ENCODE results near the gene KLHL35.
"Not testable (repeated sequence)": the region's sequence is repeated elsewhere in the genome, so short reads cannot be mapped to it uniquely, and the experiment has no call there.

KLHL35 gene

DNA sequence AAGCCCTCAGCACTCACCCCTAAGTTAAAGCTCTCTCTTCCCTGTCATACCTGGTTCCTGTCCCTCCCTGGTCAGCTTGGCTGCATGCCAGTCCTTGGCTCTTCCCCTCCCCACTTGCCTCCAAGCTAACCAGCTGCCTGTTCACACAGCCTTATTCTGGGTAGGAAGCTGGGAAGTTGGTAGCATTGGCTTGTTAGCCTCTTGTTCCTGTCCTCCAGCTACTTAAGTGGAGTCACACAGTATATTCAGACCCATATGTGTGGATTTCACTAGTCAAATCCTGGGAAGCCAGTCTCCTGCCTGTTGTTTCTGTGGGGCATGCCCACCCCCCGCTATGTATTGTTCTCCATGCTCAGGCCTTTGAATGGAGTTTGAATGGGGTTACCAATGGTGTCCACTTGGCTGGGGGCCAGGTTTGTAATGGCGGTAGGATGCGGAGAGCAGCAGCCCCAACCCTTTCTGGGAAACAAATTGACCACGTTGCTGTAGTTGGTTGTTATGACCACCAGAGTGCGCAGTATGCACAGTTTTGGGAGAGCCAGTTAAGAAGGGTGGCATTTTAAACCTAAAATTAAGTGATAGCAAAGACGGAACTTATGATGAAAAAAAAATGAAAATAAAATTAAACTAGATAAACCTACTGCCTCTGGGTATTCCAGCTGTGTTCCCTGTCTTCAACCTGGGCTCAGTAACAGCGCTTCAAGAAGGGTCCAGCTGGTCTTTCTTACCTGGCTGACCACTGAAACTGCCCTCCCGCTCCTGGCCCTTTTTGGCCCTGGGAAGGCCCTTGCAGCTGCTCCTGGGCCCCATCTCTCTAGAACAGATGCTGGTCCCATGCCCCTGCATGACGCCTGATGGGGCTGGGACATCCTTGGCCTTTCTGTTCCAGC is 44.4 kb downstream of the KLHL35 start:
- peak; percentile 47 for DNase-seq (ENCODE audit: low read depth)

DNA sequence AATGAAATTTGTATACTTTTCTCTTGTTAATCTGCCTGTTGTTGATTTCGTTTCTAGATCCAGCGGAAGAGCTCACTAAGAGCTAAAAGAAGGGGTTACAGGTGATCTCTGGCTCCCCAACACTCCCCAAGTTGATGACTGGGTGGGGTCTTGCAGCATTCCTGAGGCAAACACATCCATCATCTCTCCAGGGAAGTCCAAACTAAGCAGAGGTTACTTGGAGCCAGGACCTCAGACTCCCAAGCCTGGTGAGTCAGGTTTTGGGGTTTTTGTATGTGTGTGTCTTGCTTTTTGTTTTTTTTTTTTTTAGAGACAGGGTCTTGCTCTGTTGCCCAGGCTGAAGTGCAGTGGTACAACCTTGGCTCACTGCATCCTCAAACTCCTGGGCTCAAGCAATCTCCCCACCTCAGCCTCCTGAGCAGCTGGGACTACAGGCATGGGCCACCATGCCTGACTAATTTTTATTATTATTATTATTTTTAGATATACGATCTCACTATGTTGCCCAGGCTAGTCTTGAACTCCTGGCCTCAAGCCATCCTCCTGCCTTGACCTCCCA is 45.2 kb downstream of the KLHL35 start:
- DNase-seq (ENCODE audit: low read depth), result no peak

DNA sequence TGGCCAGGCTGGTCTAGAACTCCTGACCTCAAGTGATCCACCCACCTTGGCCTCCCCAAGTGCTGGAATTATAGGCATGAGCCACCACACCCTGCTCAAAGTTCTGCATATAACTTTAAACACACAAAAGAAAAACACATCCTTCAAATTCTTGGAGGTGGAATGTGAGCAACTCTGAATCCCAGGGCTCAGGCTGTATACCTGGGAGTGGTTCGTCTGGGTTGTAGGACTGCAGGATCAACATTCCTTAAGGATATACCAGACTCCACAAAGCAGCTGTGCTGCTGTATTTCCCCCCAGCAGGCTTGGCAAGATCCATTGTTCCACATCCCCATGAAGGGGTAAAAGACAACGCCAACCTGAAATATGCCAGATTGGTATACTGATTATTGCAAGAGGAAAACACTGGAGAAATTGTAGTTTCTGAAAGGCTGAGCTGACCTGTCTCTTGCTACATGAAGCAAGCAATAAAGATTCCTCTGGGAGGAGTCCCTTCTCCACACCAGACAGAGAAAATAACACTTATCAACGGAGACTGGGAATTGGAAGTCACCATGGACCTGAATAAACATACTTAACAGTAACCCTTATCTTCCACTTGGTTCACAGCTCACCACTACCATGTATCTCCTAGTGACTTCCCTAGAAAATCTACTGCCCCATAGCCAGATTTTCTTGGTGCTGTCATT is 45.9 kb downstream of the KLHL35 start:
- no peak for DNase-seq (ENCODE audit: low read depth)

DNA sequence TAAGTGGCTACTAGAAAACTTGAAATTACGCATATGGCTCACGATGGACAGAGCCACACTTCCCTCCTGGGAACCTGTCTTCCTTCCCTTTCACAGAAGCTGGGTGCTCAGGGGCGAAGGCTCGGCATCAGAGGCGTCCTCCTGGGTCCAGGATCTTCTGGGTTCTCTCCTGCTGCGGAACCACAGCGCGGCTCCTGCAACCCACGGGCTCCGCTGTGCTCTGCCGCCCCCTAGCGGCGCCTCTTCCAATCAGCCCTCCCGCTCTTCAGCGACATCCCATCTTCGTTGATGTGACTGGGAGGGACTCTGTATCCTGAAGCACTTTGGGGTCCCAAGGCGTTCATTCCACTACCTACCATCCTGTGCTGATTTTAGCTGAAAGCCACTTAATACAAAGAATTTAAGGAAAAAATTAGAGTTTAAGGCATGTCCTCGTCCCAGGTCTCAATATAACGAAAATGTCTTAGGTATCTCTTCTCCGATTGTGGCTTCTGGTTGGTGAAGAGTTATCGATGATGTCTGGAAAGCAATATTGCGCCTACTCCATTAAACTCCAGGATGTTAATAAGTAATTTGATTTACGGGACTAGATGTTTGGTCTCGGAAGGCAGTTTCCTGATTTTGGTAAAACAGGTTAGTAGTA is 48.4 kb downstream of the KLHL35 start:
- no peak for DNase-seq (ENCODE audit: low read depth)

DNA sequence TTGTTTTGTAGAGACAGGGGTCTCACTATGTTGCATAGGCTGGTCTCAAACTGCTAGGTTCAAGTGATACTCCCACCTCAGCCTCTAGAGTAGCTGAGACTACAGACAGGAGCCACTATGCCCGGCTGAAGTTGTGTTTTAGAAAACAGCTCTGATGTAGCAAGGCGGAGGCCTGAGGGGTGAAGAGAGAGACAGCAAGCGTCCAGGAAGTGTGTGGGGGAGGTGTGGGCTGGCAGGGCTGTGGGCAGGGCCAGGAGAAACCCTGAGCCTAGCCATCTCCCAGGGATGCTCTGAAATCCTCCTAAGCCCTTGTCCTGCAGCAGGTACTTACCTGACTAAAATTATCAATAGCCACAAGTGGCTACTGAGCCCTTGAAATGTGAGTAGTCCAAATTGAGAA is 49.8 kb downstream of the KLHL35 start:
- no peak for DNase-seq (ENCODE audit: low read depth)

DNA sequence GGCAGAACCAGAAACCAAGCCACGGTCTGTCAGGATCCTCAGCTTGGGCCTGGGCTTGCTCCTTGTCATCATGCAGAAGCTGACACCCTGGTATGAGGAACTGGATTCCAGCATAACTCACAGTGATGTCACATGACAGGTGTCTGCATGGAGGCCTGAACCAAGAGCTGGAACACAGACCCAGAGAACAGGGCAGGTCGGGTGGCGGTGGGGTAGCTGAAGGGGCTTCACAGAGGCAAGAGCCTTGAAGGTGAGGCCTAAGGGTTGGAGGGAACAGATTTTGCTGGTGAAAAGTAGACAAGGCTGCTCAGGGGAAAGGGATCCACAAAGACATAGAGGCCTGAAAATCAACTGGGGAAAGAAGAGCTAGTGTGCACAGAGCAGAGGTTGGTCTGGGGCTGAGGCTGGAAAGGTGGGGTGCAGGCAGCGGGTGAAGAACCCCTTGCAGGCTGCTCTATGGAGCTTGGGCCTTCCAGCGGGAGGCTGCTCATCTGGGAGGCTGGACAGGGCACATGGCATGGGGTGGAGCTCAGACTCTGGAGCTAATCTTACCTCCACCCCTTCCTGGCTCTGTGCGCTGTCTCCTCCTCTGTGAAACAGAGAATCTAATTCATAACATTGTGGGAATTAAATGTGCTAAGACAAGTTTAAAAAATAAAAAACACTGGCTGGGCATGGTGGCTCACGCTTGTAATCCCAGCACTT is 52.1 kb downstream of the KLHL35 start:
- DNase-seq (ENCODE audit: low read depth), result no peak

DNA sequence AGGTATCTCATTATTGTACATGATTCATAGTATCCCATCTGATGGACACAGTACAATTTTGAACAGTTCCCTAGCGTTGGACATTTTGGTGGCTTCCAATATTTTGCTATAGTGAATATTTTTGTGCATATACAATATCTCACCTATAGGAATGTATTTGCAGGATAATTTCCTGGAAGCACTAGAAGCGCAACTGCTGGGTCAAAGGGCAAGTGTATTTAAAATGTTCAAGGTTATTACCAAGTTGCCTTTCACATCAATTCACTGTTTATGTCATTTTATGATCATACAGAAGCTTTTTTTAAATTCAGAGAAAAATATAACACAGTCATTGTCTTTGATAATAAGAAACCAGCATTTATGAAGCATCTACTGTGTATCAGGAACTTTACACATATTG is 52.8 kb downstream of the KLHL35 start:
- DNase-seq (ENCODE audit: low read depth), result no peak

DNA sequence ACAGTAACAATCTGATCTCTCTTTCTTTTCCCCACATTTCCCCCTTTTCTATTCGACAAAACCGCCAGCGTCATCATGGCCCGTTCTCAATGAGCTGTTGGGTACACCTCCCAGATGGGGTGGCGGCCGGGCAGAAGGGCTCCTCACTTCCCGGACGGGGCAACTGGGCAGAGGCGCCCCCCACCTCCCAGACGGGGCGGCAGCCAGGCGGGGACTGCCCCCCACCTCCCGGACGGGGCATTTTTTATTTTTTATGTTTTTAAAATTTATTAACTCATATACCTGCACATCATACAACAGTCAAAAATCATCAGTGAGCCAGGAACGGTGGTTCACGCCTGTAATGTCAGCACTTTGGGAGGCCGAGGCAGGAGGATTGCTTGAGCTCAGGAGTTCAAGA is 54.2 kb downstream of the KLHL35 start:
- not testable (repeated sequence) for DNase-seq (ENCODE audit: low read depth)

DNA sequence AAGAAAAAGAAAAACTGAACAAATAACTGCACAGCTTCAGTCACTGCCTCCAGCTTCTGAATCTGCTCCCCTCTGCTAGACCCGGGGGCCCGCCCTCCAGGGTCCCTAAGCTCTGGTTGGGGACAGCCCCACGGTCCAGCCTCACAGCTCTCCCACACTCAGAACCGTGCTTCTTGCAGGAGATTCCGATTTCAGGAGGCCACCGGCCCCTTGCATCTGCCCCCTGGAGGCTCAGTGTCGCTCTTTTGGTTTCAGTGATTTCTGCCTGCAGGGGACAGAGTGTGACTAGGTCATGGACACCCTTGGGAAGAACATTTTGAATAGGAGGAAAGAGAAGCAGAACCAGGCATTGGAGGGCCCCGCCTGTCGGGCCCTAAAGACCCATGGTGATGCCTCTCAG is 56.8 kb downstream of the KLHL35 start:
- no peak for DNase-seq (ENCODE audit: low read depth)

DNA sequence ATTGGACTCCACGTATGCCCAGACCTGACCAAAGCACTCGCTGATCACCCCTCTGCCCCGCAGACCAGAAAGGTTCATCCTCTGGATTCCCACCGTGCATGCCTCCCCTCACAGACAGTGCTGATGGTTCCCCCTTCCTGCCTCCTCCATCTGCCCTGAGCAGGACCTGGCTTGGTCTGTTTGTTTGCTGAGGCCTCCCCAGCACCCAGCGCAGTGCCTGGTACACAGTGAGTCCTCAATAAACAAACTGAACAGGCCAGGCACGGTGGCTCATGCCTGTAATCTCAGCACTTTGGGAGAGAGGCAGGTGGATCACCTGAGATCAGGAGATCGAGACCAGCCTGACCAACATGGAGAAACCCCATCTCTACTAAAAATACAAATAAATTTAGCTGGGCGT is 57.4 kb downstream of the KLHL35 start:
- no peak for DNase-seq (ENCODE audit: low read depth)

DNA sequence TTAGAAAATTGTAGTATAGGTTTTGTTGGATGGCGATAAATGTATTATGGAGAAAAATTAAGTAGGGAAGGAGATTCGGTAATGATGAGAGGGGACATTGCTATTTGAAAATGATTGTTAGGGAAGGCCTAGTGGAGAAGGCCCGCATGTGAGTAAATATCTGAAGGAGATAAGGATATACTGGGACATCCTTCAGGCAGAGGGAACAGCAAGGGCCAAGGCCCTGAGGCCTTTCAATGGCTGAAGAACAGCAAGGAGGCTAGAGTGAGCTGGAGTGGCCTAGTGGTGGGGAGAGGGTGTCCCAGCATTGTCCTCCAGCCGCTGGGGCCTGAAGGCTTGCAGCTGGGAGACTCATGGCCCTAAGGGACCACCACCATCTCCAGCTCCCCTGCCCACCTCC is 58.4 kb downstream of the KLHL35 start:
- no peak for DNase-seq (ENCODE audit: low read depth)

DNA sequence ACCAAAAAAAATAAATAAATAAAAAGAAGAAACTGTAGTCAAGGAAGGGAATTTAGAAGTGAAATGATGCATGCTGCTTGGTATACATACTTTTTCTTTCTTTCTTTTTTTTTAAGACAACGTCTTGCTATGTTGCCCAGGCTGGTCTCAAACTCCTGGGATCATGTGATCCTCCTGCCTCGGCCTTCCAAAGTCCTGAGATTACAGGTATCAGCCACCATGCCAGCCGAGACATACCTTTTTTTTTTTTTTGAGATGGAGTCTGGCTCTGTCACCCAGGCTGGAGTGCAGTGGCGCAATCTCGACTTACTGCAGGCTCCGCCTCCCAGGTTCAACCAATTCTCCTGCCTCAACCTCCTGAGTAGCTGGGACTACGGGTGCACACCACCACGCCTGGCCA is 59.8 kb downstream of the KLHL35 start:
- no peak for DNase-seq (ENCODE audit: low read depth)
